Raji (cell line): ENCODE data around the gene LTBP4.

Experiments
- POLR2A ChIP-seq: IDR thresholded peaks from 2 replicates; pipeline ENCODE4 v1.6.1; 2011; ENCODE audit warnings: low read depth, low read length, control low read depth; ENCODE audit not compliant: insufficient read depth

The LTBP4 gene

DNA sequence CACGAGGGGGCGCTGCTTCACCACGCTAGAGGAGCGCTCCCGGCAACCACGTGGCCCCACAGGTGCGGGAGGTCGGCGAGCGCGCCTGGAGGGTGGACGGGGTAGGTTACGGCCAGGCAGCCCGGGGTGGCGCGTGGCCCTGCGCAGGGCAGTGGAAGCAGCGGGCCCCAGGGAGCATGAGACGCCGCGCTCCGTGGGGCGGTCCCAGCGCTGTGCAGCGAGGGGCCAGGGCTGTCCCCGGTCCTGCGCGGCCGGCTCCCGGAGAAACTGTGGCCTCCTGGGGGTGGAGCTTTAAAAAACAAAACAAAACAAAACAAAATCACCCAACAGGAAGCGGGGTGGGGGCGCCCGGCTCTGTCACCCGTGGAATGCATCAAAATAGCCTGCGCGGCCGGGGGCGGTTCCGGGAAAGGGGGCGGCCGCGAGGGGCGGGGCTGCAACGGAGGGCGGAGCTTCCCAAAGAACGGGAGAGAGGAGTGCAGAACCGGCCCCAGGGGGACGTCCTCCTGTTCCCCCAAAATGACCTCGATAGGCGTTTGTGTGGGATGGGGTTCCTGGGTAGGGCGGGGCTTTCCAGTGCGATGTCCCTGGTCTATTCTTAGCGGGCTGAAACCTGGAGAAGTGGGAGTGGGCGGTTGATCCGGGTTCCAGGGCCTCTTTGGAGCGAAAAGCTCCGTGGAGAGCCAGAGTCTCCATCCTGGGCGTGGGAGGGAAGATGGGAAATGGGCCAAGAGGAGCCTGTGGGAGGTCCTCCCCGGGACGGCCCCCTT lies 61.9 kb downstream of the LTBP4 start:
- peak; percentile 43; the same call in 1 of the 2 replicates for TF ChIP-seq POLR2A

DNA sequence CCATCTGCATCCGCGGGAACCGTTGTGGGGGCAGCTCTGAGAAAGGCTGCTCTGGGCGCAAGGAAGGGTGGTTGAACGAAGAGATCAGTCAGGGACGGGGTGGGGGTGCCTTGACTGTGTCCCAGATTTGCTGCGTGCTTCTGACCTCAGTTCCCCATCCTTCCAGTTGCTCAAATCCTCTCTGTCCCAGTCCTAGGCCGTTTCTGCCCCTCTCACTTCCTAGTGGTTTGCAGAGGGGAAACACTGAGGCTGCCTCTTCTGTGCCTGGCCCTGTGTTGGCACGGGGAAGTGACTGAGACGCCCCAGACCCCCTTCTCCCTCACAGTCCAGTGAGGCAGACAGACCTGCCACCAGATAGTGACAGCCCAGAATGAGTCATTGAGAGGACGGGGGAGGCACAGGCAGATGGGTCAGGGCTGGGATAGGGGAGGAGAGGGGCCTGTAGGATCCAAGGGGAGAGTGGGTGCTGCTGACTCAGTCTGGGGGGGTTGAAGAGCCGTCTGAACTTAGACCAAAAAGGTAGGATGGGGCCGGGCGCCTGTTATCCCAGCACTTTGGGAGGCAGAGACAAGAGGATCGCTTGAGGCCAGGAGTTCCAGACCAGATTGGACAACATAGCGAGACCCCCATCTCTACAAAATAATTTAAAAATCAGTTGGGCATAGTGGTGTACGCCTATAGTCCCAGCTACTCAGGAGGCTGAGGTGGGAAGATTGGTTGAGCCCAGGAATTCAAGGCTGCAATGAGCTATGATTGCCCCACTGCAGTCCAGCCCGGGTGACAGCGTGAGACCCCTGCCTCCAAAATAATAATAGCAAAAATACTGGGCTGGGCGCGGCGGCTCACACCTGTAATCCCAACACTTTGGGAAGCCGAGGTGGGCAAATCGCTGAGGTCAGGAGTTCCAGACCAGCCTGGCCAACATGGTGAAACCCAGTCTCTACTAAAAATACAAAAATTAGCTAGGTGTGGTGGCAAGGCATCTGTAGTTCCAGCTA lies 62.8 kb downstream of the LTBP4 start:
- TF ChIP-seq POLR2A, result no peak

DNA sequence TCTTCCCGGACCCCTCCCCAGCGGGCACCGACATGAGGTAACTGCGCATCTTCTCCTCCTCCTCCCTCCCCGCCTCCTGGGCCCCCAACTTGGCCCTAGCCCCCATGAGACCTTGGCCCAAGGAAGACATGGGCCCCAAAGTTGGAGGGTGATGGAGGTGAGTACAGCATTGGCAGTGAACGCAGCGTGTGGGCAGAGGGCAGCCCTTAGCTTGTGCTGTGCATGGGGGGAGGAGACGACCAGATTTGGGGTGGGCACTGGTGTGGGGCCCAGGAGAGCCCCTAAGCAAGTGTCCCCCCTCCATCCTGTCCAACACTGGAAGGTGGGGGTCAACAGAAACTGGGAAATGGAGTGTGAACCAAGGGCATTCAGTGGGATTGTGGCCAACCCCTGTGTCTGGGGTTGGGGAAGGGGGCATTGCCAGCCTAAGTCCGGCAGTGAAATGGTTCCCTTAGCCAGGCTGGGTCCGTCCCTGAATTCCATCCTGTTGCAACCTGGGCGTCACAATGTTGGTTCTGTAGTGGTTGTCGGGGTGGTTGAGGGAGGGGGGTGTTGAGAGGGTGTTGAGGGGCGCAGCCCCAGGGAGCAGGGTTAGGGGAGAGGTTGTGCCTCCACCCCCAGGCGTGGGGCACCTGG lies 65.8 kb downstream of the LTBP4 start:
- no peak for TF ChIP-seq POLR2A

DNA sequence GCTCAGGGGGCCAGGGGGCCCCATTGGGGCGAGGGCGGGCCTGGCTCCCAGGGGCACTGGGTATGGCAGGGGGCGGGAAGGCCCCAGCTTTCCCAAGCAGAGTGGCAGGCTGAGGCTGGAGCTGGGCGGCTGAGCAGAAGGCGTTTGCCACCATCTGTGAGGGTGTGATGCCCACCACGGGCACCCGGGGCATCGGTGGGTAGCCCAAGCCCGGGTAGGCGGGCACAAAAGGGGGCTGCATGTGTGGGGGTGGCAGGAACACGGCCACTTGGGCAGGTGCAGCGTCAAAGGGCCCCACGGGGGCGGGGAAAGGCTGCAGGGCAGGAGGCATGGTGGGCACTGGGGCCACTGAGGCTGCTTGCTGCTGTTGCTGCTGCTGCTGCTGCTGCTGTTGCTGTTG lies 66.4 kb downstream of the LTBP4 start:
- no peak for TF ChIP-seq POLR2A

DNA sequence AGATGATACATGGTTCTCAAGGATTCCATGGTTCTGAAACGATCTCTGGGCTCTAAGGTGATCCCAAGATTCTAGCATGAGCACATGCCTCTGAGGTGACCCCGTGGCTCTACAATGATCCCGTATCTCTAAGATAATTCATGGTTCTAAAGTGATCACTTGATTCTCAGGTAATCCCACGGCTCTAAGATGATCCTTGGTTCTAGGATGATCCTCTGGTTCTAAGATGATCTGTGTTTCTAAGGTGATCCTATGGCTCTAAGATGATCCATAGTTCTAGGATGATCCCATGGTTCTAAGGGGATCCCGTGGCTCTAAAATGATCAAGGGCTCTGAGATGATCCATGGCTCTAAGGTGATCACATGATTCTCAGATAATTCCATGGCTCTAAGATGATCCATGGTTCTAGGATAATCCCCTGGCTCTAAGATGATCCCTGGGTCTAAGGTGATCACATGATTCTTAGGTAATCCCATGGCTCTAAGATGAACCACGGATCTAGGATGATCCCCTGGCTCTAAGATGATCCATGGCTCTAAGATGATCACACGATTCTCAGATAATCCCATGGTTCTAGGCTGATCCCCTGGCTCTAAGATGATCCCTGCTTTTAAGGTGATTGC lies 67.9 kb downstream of the LTBP4 start:
- TF ChIP-seq POLR2A, result no peak

DNA sequence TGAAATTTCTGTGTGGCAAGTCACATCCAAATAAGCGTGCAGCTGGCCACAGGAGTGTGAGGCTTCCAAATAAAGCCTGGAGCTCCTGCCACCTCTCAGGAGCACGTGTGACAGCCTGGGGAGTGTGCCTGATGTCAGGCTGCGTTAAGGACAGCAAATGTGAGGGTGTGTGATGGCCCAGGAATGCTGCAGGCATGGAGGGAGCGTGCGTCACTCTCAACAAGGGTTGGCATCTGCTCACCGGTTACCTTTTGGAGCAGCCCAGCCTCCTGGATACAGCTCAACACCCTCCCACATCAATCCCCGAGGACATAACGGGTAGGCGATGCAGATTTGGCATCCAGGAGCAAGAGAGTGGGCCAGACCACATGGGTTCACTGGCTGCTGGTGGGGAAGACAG lies 70.2 kb downstream of the LTBP4 start:
- TF ChIP-seq POLR2A, result no peak

DNA sequence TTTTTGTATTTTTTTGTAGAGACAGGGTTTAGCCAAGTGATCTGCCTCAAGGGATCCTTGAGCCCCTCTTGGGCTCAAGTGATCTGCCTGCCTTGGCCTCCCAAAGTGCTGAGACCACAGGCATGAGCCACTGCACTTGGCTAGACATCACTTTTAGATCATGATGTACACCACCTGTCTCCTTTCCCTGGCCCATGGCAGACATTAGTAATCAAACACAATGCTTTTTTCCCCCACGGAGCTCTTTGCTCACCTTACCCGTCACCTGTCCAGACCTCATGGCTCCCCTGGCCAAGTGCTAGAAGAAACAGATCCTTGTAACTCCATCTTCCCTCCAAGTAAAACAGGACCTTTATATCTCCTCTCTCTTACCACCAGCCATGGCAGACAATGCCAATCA lies 70.9 kb downstream of the LTBP4 start:
- TF ChIP-seq POLR2A, result no peak

DNA sequence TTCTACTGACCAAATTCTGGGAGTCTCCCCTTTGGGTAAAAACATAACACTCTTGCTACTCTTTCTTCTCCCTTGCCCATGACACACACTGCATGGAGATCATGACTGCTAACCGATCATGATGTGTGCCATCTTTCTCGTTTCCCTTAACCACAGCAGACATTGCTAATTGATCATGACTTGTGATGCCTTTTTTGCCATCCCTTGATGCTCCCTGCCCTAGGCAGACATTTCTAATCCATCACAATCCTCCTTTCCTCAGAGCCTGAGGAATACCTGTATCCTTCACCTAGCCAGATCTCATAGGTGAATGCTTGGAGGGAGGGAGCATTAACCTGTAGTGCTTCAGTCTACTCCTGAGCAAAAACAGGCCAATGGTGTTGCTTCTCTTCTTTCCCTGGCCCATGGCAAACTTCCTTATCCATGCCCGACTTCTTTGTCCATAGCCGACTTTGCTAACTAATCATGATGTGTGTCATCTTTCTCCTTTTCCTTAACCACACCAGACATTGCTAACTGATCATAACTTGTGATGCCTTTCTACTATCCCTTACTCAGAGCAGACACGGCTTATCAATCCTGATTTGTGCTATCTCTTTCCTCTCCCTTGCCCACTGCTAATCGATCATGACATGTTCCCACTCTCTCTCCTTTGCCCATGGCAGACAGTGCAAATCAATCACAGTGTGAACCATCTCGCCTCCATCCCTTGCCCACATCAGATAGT lies 71.6 kb downstream of the LTBP4 start:
- no peak for TF ChIP-seq POLR2A

DNA sequence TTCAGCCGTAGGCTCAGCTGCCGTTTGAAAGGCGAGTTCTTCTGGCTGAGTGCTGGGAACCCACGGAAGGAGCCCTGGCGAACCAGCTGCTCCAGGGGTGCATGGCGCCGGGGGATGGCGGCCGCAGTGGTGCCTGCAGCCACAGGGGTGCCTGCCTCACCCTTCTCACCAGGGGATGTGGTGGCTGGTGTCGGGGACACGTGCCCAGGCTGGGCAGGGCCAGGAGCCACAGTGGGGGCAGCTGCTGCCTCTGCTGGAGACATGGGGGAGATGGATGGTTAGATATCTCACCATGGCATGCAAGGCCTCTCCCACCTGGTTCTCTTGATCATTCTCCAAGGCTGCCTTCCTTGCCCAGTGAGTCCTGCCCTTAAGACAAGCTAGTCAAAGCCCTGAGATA lies 72.2 kb downstream of the LTBP4 start:
- TF ChIP-seq POLR2A, result no peak

DNA sequence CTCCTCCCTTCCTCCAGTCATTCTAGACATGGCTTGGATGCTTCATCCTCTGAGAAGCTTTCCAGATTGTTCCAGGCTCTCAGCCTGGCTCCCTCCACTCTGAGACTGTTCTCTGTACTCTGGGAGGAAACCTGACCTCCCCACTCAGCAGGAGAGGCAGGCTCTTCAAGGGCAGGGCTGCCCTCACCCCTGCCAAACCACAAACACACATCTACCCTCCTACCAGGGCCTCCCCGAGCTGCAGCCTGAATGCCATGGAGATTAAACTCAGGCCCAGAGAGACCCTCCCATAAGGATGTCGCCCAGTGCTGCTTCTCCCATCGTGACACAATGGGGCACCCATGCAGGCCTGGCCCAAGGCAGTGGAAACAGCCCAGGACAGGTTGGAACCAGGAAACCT lies 73.1 kb downstream of the LTBP4 start:
- TF ChIP-seq POLR2A, result no peak

DNA sequence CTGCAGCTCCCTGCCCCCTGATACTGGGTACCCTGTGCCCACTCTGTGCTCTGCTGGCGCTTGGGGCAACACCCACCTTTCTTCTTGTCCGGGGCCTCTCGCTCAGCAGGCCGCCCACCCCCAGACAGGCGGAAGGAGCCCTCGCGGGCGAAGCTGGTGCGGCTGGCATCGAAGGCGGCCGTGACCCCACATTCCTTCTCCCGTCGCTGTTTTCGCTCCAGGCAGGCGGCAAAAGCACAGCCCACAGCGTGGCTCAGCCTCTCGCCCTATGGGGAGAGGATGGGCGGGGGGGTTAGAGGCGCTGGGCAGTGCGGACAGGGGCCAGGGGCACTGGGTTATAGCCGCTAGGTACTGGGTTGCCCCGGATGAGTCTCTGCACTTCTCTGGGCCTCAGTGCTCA lies 76.0 kb downstream of the LTBP4 start:
- TF ChIP-seq POLR2A, result no peak
